Kidney epithelial cell (primary cell): ENCODE data around the gene CCDC15. TPM values are rescaled to one million over a fixed set of nuclear protein-coding genes. Genes with fewer than 3 reads are reported as not detected.

Experiments
- DNase-seq: peaks from one replicate; pipeline ENCODE4 v3.0.0-alpha.2; 2010; ENCODE audit warnings: low read depth
- H3K27me3 ChIP-seq: 2 replicates; pipeline ENCODE4 v1.6.0; 2011; ENCODE audit warnings: low read length; ENCODE audit not compliant: control insufficient read depth, insufficient read depth
- H3K36me3 ChIP-seq: 2 replicates; pipeline ENCODE4 v1.5.1; 2011; ENCODE audit warnings: low read length; ENCODE audit not compliant: control insufficient read depth, insufficient read depth
- H3K4me3 ChIP-seq: 2 replicates; pipeline ENCODE4 v1.5.1; 2011; ENCODE audit warnings: low read depth, mild to moderate bottlenecking, control low read depth, low read length
- total RNA-seq: library from RNA; depleted of rRNA; stranded (reverse); fragments of >200 nt; gene quantifications from 2 replicates; pipeline ENCODE4 v1.2.3, GENCODE V29; 2015
- TF ChIP-seq, protein P1 (sequence below): IDR thresholded peaks from 2 replicates; pipeline ENCODE4 v1.5.1; 2011; ENCODE audit warnings: mild to moderate bottlenecking, moderate library complexity, low read length, control low read depth, inconsistent platforms; ENCODE audit not compliant: insufficient read depth, poor library complexity, severe bottlenecking

Gene CCDC15
- total RNA-seq, 1 donor from 2014 or later: 3.1 TPM

DNA sequence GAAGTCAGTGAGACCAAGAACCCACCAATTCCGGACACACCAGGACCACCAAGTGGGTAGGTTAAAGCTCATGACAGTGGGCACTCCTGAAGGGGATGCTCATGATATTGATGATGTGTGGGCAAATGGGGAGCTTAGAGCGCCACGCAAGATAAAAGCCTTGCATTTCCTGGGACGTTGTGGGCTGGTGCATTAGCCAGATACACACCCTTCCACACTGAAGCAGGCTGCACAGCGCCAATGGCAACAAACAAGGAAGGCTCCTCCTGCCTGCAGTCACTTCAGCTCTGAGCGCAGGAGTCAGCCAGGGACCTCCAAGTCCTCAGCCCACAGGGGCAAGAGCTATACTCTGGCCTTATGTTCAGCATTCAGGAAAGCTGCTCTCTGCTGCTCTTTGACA is 136.8 kb downstream of the CCDC15 start:
- no peak overlapping the region for H3K4me3 ChIP-seq
- DNase-seq: no peak
- no peaks in the 10 kb centered on the region for H3K36me3 ChIP-seq
- TF ChIP-seq, protein P1, sequence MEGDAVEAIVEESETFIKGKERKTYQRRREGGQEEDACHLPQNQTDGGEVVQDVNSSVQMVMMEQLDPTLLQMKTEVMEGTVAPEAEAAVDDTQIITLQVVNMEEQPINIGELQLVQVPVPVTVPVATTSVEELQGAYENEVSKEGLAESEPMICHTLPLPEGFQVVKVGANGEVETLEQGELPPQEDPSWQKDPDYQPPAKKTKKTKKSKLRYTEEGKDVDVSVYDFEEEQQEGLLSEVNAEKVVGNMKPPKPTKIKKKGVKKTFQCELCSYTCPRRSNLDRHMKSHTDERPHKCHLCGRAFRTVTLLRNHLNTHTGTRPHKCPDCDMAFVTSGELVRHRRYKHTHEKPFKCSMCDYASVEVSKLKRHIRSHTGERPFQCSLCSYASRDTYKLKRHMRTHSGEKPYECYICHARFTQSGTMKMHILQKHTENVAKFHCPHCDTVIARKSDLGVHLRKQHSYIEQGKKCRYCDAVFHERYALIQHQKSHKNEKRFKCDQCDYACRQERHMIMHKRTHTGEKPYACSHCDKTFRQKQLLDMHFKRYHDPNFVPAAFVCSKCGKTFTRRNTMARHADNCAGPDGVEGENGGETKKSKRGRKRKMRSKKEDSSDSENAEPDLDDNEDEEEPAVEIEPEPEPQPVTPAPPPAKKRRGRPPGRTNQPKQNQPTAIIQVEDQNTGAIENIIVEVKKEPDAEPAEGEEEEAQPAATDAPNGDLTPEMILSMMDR: no peak
- no peaks in the 10 kb centered on the region for H3K27me3 ChIP-seq

Other genes with a start within 250 kb of the CCDC15 start
- not detected in 2 replicates for gene NRGN, start 214.3 kb upstream of the CCDC15 start, total RNA-seq
- 0.50 TPM in 1 of 2 replicates, not detected in the other for gene VSIG2, start 201.9 kb upstream of the CCDC15 start, total RNA-seq
- gene ESAM, start 191.9 kb upstream of the CCDC15 start, total RNA-seq: 10.3 and 10.4 TPM in 2 replicates
- gene MSANTD2, start 153.8 kb upstream of the CCDC15 start, total RNA-seq: 8.0 and 16.0 TPM in 2 replicates
- 57.0 and 70.2 TPM in 2 replicates for gene ROBO3, start 88.8 kb upstream of the CCDC15 start, total RNA-seq
- 5.1 and 6.3 TPM in 2 replicates for gene ROBO4, start 56.3 kb upstream of the CCDC15 start, total RNA-seq
- gene HEPN1, start 35.0 kb upstream of the CCDC15 start, total RNA-seq: not detected in 2 replicates
- gene HEPACAM, start 18.2 kb upstream of the CCDC15 start, total RNA-seq: 0.14 and 0.17 TPM in 2 replicates
- 0.68 and 1.8 TPM in 2 replicates for gene SLC37A2, start 109.1 kb downstream of the CCDC15 start, total RNA-seq
- gene TMEM218, start 157.4 kb downstream of the CCDC15 start, total RNA-seq: 19.6 and 28.3 TPM in 2 replicates
- gene PKNOX2, start 210.5 kb downstream of the CCDC15 start, total RNA-seq: 0.42 and 0.68 TPM in 2 replicates